NK-92 treated with Interleukin-12 subunit alpha and Interleukin-12 subunit beta, amount 100 ng/mL, for 24 hours (cell line): ENCODE data around the gene ZNF654.
"Not testable (repeated sequence)": the region's sequence is repeated elsewhere in the genome, so short reads cannot be mapped to it uniquely, and the experiment has no call there.

Experiments
- DNase-seq: peaks from one replicate; lab custom pipeline; 2025; lab: John Stamatoyannopoulos, UW

Gene ZNF654

GRCh38 chr3:88058581-88059379 lies at the start of gene ZNF654, which contains the start of gene CGGBP1:
TSS of gene ZNF654 (plus strand) at chr3:88059255. CDS start at chr3:88059320, 65 bp downstream.
TSS of gene CGGBP1 (minus strand) at chr3:88059005. CDS start at chr3:88055976, 3,029 bp downstream.
- peak; percentile 97 for DNase-seq

GRCh38 chr3:88010810-88011209 lies 48.2 kb upstream of the ZNF654 start:
- no peak for DNase-seq

- DNase-seq, result no peak
Observed at GRCh38 chr3:88013592-88013991, 45.5 kb upstream of the ZNF654 start.

- DNase-seq, result not testable (repeated sequence)
Observed at GRCh38 chr3:88015656-88016055, 43.4 kb upstream of the ZNF654 start.

- peak; percentile 9 for DNase-seq
Observed at GRCh38 chr3:88019024-88019423, 40.0 kb upstream of the ZNF654 start.

- DNase-seq, result no peak
Observed at GRCh38 chr3:88025001-88025552, 34.0 kb upstream of the ZNF654 start.

- DNase-seq, result no peak
Observed at GRCh38 chr3:88028876-88029275, 30.2 kb upstream of the ZNF654 start.

GRCh38 chr3:88030210-88030609 lies 28.8 kb upstream of the ZNF654 start:
- no peak for DNase-seq

- DNase-seq, result peak; percentile 11
Observed at GRCh38 chr3:88031642-88032077, 27.4 kb upstream of the ZNF654 start.

GRCh38 chr3:88032245-88032644 lies 26.8 kb upstream of the ZNF654 start:
- no peak for DNase-seq

GRCh38 chr3:88033079-88033478 lies 26.0 kb upstream of the ZNF654 start:
- DNase-seq, result no peak

- DNase-seq, result no peak
Observed at GRCh38 chr3:88033808-88034207, 25.2 kb upstream of the ZNF654 start.

- no peak for DNase-seq
Observed at GRCh38 chr3:88034491-88035275, 24.4 kb upstream of the ZNF654 start.

GRCh38 chr3:88036221-88036620 lies 22.8 kb upstream of the ZNF654 start:
- no peak for DNase-seq

- DNase-seq, result no peak
Observed at GRCh38 chr3:88038566-88038965, 20.5 kb upstream of the ZNF654 start.

GRCh38 chr3:88040529-88040928 lies 18.5 kb upstream of the ZNF654 start:
- DNase-seq, result no peak

GRCh38 chr3:88041005-88041404 lies 18.1 kb upstream of the ZNF654 start:
- DNase-seq, result no peak

GRCh38 chr3:88044411-88044810 lies 14.6 kb upstream of the ZNF654 start:
- DNase-seq, result no peak

- DNase-seq, result no peak
Observed at GRCh38 chr3:88046766-88047165, 12.3 kb upstream of the ZNF654 start.

GRCh38 chr3:88057630-88058305 lies 1.3 kb upstream of the ZNF654 start:
- DNase-seq, result no peak

GRCh38 chr3:88058306-88058580 lies 812 bp upstream of the ZNF654 start:
- no peak for DNase-seq

GRCh38 chr3:88059380-88060170 lies 520 bp downstream of the ZNF654 start:
- DNase-seq, result peak; percentile 37
